HS-5 (cell line): ENCODE results near the gene CACNA1D.

ENCODE experiments used
- DNase-seq: peaks from one replicate; pipeline ENCODE4 v3.0.0-alpha.2; 2012; ENCODE audit warnings: low read depth

Gene CACNA1D

GRCh38 chr3:53753518-53754183 is 259.2 kb downstream of the CACNA1D start:
- DNase-seq = no peak

- no peak for DNase-seq
These were observed 259.9 kb downstream of the CACNA1D start for GRCh38 chr3:53754325-53754724.

- DNase-seq = no peak
These were observed 264.4 kb downstream of the CACNA1D start for GRCh38 chr3:53758846-53759245.

- DNase-seq = no peak
These were observed 268.9 kb downstream of the CACNA1D start for GRCh38 chr3:53763353-53763752.

GRCh38 chr3:53764026-53764775 is 269.8 kb downstream of the CACNA1D start:
- DNase-seq = no peak

GRCh38 chr3:53765753-53766152 is 271.3 kb downstream of the CACNA1D start:
- no peak for DNase-seq

- no peak for DNase-seq
These were observed 272.3 kb downstream of the CACNA1D start for GRCh38 chr3:53766706-53767105.

GRCh38 chr3:53768478-53769459 is 274.4 kb downstream of the CACNA1D start:
- DNase-seq = no peak

GRCh38 chr3:53772562-53772961 is 278.2 kb downstream of the CACNA1D start:
- no peak for DNase-seq

- DNase-seq = no peak
These were observed 278.6 kb downstream of the CACNA1D start for GRCh38 chr3:53773021-53773436.

GRCh38 chr3:53773611-53774368 is 279.4 kb downstream of the CACNA1D start:
- peak; percentile 55 for DNase-seq

GRCh38 chr3:53774414-53774813 is 280.0 kb downstream of the CACNA1D start:
- DNase-seq = no peak

- no peak for DNase-seq
These were observed 280.6 kb downstream of the CACNA1D start for GRCh38 chr3:53775018-53775417.

GRCh38 chr3:53775834-53776251 is 281.4 kb downstream of the CACNA1D start:
- DNase-seq = no peak

- no peak for DNase-seq
These were observed 282.2 kb downstream of the CACNA1D start for GRCh38 chr3:53776494-53777101.

GRCh38 chr3:53777468-53777867 is 283.1 kb downstream of the CACNA1D start:
- no peak for DNase-seq

GRCh38 chr3:53778153-53778552 is 283.7 kb downstream of the CACNA1D start:
- DNase-seq = no peak

GRCh38 chr3:53780171-53780570 is 285.8 kb downstream of the CACNA1D start:
- DNase-seq = no peak

- DNase-seq = no peak
These were observed 286.4 kb downstream of the CACNA1D start for GRCh38 chr3:53780806-53781205.

- no peak for DNase-seq
These were observed 292.6 kb downstream of the CACNA1D start for GRCh38 chr3:53787016-53787415.

GRCh38 chr3:53788038-53788437 is 293.6 kb downstream of the CACNA1D start:
- no peak for DNase-seq
